Measurements from ENCODE around the gene HHIPL1.

DNA sequence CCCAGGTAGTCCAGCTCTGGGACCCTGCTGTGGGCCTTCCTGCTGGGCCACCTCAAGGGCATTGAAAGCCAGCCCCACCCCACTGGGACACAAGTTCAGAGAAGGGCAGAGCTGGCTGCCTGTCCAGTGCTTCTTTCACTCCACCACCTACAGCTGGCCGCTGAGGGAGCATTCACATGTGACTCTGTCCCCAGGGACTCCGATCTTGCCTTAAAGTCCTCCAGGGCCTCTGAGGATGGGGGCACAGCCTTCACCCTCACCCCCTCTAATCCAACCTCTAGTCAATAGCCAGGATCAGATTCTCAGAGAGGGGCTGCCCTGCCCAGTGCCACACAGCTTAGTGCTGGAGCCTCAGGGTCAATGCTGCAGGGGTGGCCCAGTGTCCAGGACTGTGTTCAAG is 34.2 kb downstream of the HHIPL1 start:
- TF ChIP-seq, protein P1, sequence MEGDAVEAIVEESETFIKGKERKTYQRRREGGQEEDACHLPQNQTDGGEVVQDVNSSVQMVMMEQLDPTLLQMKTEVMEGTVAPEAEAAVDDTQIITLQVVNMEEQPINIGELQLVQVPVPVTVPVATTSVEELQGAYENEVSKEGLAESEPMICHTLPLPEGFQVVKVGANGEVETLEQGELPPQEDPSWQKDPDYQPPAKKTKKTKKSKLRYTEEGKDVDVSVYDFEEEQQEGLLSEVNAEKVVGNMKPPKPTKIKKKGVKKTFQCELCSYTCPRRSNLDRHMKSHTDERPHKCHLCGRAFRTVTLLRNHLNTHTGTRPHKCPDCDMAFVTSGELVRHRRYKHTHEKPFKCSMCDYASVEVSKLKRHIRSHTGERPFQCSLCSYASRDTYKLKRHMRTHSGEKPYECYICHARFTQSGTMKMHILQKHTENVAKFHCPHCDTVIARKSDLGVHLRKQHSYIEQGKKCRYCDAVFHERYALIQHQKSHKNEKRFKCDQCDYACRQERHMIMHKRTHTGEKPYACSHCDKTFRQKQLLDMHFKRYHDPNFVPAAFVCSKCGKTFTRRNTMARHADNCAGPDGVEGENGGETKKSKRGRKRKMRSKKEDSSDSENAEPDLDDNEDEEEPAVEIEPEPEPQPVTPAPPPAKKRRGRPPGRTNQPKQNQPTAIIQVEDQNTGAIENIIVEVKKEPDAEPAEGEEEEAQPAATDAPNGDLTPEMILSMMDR (IDR thresholded peaks at IDR 0.05; ENCODE audit: borderline replicate concordance, extremely low read depth, low read length, poor library complexity, severe bottlenecking): no peak
- TF ChIP-seq EZH2 (IDR thresholded peaks at IDR 0.05; ENCODE audit: borderline replicate concordance, low read depth, low read length, severe bottlenecking): no peak
